OCI-LY3 (cell line): ENCODE results near the gene DGCR6L.
"Not testable (repeated sequence)": the region's sequence is repeated elsewhere in the genome, so short reads cannot be mapped to it uniquely, and the experiment has no call there.

Experiments
- CTCF ChIP-seq: fragments of 200-600, 300-600 bp; sonication (generic); IDR thresholded peaks from 2 replicates; pipeline ENCODE4 v1.5.1; 2014; ENCODE audit warnings: antibody characterized with exemption, low read length, low read depth
- EZH2phosphoT487 ChIP-seq: fragments of 200-600 bp; shearing (Covaris generic); IDR thresholded peaks from 2 replicates; pipeline ENCODE4 v1.6.1; 2018; ENCODE audit warnings: antibody characterized with exemption, mixed run types, low read depth

- not testable (repeated sequence) for TF ChIP-seq CTCF, EZH2phosphoT487
Observed at GRCh38 chr22:20346553-20346952, 26.7 kb upstream of the DGCR6L start.
